GM12878 (cell line): ENCODE measurements around the gene TMC4. TPM values are rescaled to one million over a fixed set of nuclear protein-coding genes. Genes with fewer than 3 reads are reported as not detected.
A peak's percentile ranks its signal among the peaks of the same experiment; 100 is the strongest.

Experiments used
- ATAC-seq: fragments of 200-7000 bp; cut with Tn5 transposase; 3 replicates; pipeline ENCODE4 v1.9.1; 2020; ENCODE audit warnings: mild to moderate bottlenecking, moderate library complexity
- BruUV-seq: library from RNA; stranded (reverse); fragments of 400-500 nt; replicated peaks from 2 replicates; lab custom pipeline; 2021; lab: Mats Ljungman, UMichigan
- CTCF ChIA-PET: fragments of 300-600 bp; sonication (Branson Sonifier 250); formaldehyde crosslinking; extraction: SDS; loops from one replicate; lab custom pipeline; 2021; ENCODE audit warnings: inconsistent platforms; lab: Yijun Ruan, JAX
- POLR2A ChIA-PET: fragments of 350-600 bp; formaldehyde crosslinking; extraction: SDS; loops from one replicate; lab custom pipeline; 2021; ENCODE audit warnings: inconsistent platforms; lab: Charles Lee
- RAD21 ChIA-PET: fragments of 300-600 bp; sonication (Branson Sonifier 250); formaldehyde crosslinking; loops from one replicate; lab custom pipeline; 2023; ENCODE audit warnings: antibody characterized with exemption; ENCODE audit not compliant: unreplicated experiment; lab: Charles Lee
- SMC1A ChIA-PET: fragments of 300-600 bp; sonication (Branson Sonifier 250); formaldehyde crosslinking; loops from one replicate; lab custom pipeline; 2023; ENCODE audit not compliant: unreplicated experiment, uncharacterized antibody; lab: Charles Lee
- DNase-seq: peaks from one replicate; pipeline ENCODE4 v3.0.0-alpha.2; 2011; ENCODE audit warnings: low read depth, low spot score
- FAIRE-seq: peaks from 3 replicates; lab custom pipeline; 2011; peaks lifted over from hg19 to GRCh38; lab: Jason Lieb, UNC
- H2AFZ ChIP-seq: 2 replicates; pipeline ENCODE4 v1.6.0; 2011; ENCODE audit warnings: low read depth, low read length, control low read depth; ENCODE audit not compliant: control insufficient read depth
- H3K27ac ChIP-seq: 2 replicates; pipeline ENCODE4 v1.5.1; 2011; ENCODE audit warnings: control low read depth; ENCODE audit not compliant: control insufficient read depth, insufficient read depth
- H3K27me3 ChIP-seq, 2 experiments: replicated peaks in 1 of 2; 2 replicates each; pipeline versions ENCODE4 v1.6.0 to v1.6.1; 2011; ENCODE audit warnings: low read length in 1 of 2; ENCODE audit not compliant: control insufficient read depth in 2 of 2, insufficient read depth in 2 of 2
- H3K36me3 ChIP-seq, 2 experiments: 2 replicates each; pipeline ENCODE4 v1.5.1; 2011; ENCODE audit warnings: low read length in 1 of 2; ENCODE audit not compliant: control insufficient read depth in 2 of 2, insufficient read depth in 2 of 2
- H3K4me1 ChIP-seq: 2 replicates; pipeline ENCODE4 v1.6.1; 2011; ENCODE audit warnings: mild to moderate bottlenecking, low read length, moderate library complexity, mixed read lengths; ENCODE audit not compliant: control insufficient read depth, insufficient read depth
- H3K4me2 ChIP-seq: 2 replicates; pipeline ENCODE4 v1.6.0; 2011; ENCODE audit warnings: control low read depth; ENCODE audit not compliant: control insufficient read depth, insufficient read depth
- H3K4me3 ChIP-seq: fragments of 200-600 bp; sonication (generic); 2 replicates; pipeline ENCODE4 v1.5.1; 2016
- H3K79me2 ChIP-seq: 2 replicates; pipeline ENCODE4 v1.6.0; 2011; ENCODE audit warnings: low read length; ENCODE audit not compliant: control insufficient read depth, insufficient read depth
- H3K9ac ChIP-seq: 2 replicates; pipeline ENCODE4 v1.8.0; 2011; ENCODE audit warnings: low read length, control low read depth, mixed read lengths; ENCODE audit not compliant: control insufficient read depth, insufficient read depth
- H3K9me3 ChIP-seq: replicated peaks from 3 replicates; pipeline ENCODE4 v1.5.1; 2011; ENCODE audit warnings: mild to moderate bottlenecking, low read length; ENCODE audit not compliant: control insufficient read depth, insufficient read depth
- H4K20me1 ChIP-seq: 2 replicates; pipeline ENCODE4 v1.6.0; 2011; ENCODE audit not compliant: control insufficient read depth, insufficient read depth
- IKZF2 ChIP-seq, 2 experiments: fragments of 450-650 bp; IDR thresholded peaks; 2 replicates each; pipeline ENCODE4 v1.6.1; 2017; ENCODE audit warnings: mild to moderate bottlenecking in 2 of 2, moderate library complexity in 2 of 2
- KAT2A ChIP-seq: conservative IDR thresholded peaks from 2 replicates; pipeline ENCODE4 v1.6.1; 2011; ENCODE audit warnings: low read depth, low read length; ENCODE audit not compliant: control insufficient read depth
- NRF1 ChIP-seq: conservative IDR thresholded peaks from 2 replicates; pipeline ENCODE4 v1.6.1; 2011; ENCODE audit warnings: mild to moderate bottlenecking, low read depth, low read length, improper control_type of control experiment
- RBBP5 ChIP-seq: fragments of 200-600 bp; sonication (generic); conservative IDR thresholded peaks from 2 replicates; pipeline ENCODE4 v1.6.1; 2016
- SREBF2 ChIP-seq: IDR thresholded peaks from 2 replicates; pipeline ENCODE4 v1.6.1; 2012; ENCODE audit warnings: mild to moderate bottlenecking, low read length
- YBX1 ChIP-seq: fragments of 450-650 bp; IDR thresholded peaks from 2 replicates; pipeline ENCODE4 v1.6.1; 2016; ENCODE audit warnings: antibody characterized with exemption
- WGBS: methylation state at CpG from one replicate; pipeline ENCODE4 v1.1.6; 2016; ENCODE audit warnings: low lambda C conversion rate; ENCODE audit not compliant: insufficient replicate concordance, insufficient coverage; ENCODE audit errors: missing lambda C conversion rate; 5-methylcytosine and 5-hydroxymethylcytosine counted together
- in situ Hi-C: fragments of 300-500 bp; cut with MboI; formaldehyde crosslinking; loops from 9 replicates; pipeline ENCODE4 v1.14.3; 2018; ENCODE audit warnings: mixed read lengths
- intact Hi-C: fragments of 100-400 bp; cut with micrococcal nuclease; formaldehyde crosslinking; loops from one replicate; pipeline ENCODE4 v1.14.2; 2022; ENCODE audit not compliant: unreplicated experiment
- polyA plus RNA-seq, 11 experiments: library from polyadenylated mRNA; depleted of rRNA in 4 of 11; unstranded in 6 of 11; stranded (reverse) in 5 of 11; fragments of >200 nt; fragmentation: Nextera tagmentation in 4 of 11; fragmentation: Illumina TruSeq in 1 of 11; extraction: Ambion mirVana in 4 of 11; extraction: Trizol in 1 of 11; gene quantifications; 1 replicate in 1 of 11; 2 replicates in 10 of 11; pipeline versions ENCODE4 v1.2.1 to v1.2.3, GENCODE V29; 2011 to 2016; ENCODE audit warnings: inconsistent platforms in 2 of 11, missing spikeins in 2 of 11, low read depth in 1 of 11
- total RNA-seq, 4 experiments: library from RNA; depleted of rRNA in 3 of 4; stranded (reverse); fragments of >200 nt in 3 of 4; fragmentation: Illumina TruSeq in 1 of 4; extraction: Trizol in 1 of 4; gene quantifications; 2 replicates each; pipeline versions ENCODE4 v1.2.1 to v1.2.3, GENCODE V29; 2013 to 2021
- TF ChIP-seq, protein P1 (sequence below): fragments of 450-650 bp; IDR thresholded peaks from 2 replicates; pipeline ENCODE4 v1.6.1; 2016; ENCODE audit warnings: mild to moderate bottlenecking
- TF ChIP-seq, protein P2 (sequence below): fragments of 450-650 bp; IDR thresholded peaks from 2 replicates; pipeline ENCODE4 v1.6.1; 2016; ENCODE audit warnings: mild to moderate bottlenecking, moderate library complexity, borderline replicate concordance
- TF ChIP-seq, protein P3 (sequence below): fragments of 450-650 bp; IDR thresholded peaks from 2 replicates; pipeline ENCODE4 v1.6.1; 2017; ENCODE audit warnings: mild to moderate bottlenecking, low read depth, inconsistent platforms; ENCODE audit not compliant: poor library complexity, severe bottlenecking
- TF ChIP-seq, protein P4 (sequence below): fragments of 450-650 bp; IDR thresholded peaks from 2 replicates; pipeline ENCODE4 v1.6.1; 2018; ENCODE audit warnings: mild to moderate bottlenecking, low read depth, moderate library complexity; ENCODE audit not compliant: partially characterized antibody

The TMC4 gene
- total and polyA plus RNA-seq, 10 of the 15 experiments (the other 5 are each of a cell fraction or from before 2014, with no cell fraction given): 0.33 to 0.83 (median 0.74) TPM; not detected in 7

DNA sequence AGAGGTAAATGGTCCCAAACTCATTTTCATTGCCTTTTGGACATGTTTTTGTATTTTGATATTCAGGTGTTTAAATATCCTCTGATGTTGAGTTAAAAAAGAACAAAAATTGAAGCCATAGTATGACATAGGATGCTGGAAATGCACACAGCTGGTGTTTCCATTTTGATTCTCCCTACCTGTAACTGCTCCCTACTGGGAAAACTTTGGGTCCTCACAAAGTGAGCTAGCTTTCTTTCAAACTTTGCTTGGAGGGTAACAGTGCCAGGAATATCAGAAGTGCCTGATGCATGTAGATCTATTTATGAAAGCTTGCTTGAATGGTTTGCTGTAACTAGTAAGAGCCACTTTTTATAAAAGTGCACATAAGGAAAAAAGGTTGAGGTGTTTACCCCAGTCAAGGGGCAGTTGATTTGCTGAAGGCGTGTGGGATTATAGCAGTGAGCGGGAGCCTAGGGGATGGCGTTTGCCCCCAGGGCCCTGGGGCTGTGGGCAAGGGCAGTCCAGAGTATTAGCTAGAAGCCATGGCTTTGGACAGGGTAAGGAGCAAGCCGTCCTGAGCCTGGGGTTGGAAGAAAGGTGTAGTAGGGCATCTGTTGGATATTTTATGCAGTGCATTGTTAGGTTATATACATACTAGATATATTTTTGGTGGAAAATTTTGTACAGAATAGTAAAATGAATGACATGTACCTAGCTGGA is 32.0 kb upstream of the TMC4 start (continued):
- no peak for TF ChIP-seq RBBP5

DNA sequence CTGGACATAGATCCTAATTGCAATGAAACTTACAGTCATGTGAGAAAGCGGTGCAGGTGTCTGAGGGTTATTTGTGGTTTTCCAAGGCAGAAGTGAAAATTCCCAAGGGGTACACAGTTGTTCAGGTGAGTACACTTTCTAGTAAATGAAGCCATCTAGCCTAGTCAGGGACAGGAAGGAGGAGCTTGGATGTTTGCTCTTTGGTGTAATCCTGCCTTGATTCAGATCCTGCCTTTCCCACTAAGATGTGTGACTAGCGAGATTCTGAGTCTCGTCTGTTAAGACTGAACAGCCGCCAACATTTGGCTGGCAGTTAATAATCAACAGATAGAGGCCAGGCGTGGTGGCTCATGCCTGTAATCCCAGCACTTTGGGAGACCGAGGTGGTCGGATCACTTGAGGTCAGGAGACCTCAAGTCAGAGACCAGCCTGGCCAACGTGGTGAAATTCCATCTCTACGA is 30.2 kb upstream of the TMC4 start:
- Histone ChIP-seq H3K4me3 (peak overlapping the region; percentile 92), H4K20me1 (peaks cover 17% of the 10 kb centered on the region), H3K36me3 (peaks cover 25 to 34% of the 10 kb centered on the region in 2 experiments), H3K27me3 (no peaks in the 10 kb centered on the region), H3K27ac (no peak overlapping the region; the same call in 1 of the 2 replicates), H2AFZ (no peak overlapping the region), H3K4me2 (peak overlapping the region; percentile 91), H3K9me3 (no peaks in the 10 kb centered on the region), H3K4me1 (peaks cover 38% of the 10 kb centered on the region), H3K9ac (peak overlapping the region; percentile 65), H3K79me2 (peaks cover 62% of the 10 kb centered on the region)
- DNase-seq (no peak), ATAC-seq (no peak), FAIRE-seq (no peak)
- in situ Hi-C loops: no loop called here
- intact Hi-C loops: no loop called here
- ChIA-PET POLR2A (interaction anchor here (0.5 to 7.7 kb wide), 5 partner anchors 9 to 127 kb away, joined by 3 to 100 read pairs (median 5); partner anchors contain the start of genes CNOT3, MBOAT7 and TSEN34), RAD21 (no interaction called here), SMC1A (interaction anchor here (0.9 to 3.8 kb wide), 3 partner anchors 13 to 66 kb away, joined by 3 to 26 read pairs (median 5); partner anchors contain the start of genes MBOAT7 and TSEN34), CTCF (interaction anchor here (1.0 to 1.8 kb wide), 3 partner anchors 14 to 188 kb away, joined by 4 to 8 read pairs (median 6); partner anchors contain the start of gene MBOAT7)
- WGBS: 23% methylated on average over 9 of the region's 9 CpGs
- no TSS peak for BruUV-seq
- TF ChIP-seq, protein P1, sequence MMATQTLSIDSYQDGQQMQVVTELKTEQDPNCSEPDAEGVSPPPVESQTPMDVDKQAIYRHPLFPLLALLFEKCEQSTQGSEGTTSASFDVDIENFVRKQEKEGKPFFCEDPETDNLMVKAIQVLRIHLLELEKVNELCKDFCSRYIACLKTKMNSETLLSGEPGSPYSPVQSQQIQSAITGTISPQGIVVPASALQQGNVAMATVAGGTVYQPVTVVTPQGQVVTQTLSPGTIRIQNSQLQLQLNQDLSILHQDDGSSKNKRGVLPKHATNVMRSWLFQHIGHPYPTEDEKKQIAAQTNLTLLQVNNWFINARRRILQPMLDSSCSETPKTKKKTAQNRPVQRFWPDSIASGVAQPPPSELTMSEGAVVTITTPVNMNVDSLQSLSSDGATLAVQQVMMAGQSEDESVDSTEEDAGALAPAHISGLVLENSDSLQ: no peak
- TF ChIP-seq, protein P2, sequence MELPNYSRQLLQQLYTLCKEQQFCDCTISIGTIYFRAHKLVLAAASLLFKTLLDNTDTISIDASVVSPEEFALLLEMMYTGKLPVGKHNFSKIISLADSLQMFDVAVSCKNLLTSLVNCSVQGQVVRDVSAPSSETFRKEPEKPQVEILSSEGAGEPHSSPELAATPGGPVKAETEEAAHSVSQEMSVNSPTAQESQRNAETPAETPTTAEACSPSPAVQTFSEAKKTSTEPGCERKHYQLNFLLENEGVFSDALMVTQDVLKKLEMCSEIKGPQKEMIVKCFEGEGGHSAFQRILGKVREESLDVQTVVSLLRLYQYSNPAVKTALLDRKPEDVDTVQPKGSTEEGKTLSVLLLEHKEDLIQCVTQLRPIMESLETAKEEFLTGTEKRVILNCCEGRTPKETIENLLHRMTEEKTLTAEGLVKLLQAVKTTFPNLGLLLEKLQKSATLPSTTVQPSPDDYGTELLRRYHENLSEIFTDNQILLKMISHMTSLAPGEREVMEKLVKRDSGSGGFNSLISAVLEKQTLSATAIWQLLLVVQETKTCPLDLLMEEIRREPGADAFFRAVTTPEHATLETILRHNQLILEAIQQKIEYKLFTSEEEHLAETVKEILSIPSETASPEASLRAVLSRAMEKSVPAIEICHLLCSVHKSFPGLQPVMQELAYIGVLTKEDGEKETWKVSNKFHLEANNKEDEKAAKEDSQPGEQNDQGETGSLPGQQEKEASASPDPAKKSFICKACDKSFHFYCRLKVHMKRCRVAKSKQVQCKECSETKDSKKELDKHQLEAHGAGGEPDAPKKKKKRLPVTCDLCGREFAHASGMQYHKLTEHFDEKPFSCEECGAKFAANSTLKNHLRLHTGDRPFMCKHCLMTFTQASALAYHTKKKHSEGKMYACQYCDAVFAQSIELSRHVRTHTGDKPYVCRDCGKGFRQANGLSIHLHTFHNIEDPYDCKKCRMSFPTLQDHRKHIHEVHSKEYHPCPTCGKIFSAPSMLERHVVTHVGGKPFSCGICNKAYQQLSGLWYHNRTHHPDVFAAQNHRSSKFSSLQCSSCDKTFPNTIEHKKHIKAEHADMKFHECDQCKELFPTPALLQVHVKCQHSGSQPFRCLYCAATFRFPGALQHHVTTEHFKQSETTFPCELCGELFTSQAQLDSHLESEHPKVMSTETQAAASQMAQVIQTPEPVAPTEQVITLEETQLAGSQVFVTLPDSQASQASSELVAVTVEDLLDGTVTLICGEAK: no peak
- TF ChIP-seq, protein P3, sequence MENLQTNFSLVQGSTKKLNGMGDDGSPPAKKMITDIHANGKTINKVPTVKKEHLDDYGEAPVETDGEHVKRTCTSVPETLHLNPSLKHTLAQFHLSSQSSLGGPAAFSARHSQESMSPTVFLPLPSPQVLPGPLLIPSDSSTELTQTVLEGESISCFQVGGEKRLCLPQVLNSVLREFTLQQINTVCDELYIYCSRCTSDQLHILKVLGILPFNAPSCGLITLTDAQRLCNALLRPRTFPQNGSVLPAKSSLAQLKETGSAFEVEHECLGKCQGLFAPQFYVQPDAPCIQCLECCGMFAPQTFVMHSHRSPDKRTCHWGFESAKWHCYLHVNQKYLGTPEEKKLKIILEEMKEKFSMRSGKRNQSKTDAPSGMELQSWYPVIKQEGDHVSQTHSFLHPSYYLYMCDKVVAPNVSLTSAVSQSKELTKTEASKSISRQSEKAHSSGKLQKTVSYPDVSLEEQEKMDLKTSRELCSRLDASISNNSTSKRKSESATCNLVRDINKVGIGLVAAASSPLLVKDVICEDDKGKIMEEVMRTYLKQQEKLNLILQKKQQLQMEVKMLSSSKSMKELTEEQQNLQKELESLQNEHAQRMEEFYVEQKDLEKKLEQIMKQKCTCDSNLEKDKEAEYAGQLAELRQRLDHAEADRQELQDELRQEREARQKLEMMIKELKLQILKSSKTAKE: no peak
- TF ChIP-seq YBX1: no peak
- peak; percentile 21 to 38; a peak in 2 of 4 replicates for TF ChIP-seq IKZF2 (IDR thresholded peaks at IDR 0.05)
- no peak for TF ChIP-seq KAT2A
- TF ChIP-seq SREBF2: no peak
- TF ChIP-seq NRF1: no peak
- TF ChIP-seq, protein P4, sequence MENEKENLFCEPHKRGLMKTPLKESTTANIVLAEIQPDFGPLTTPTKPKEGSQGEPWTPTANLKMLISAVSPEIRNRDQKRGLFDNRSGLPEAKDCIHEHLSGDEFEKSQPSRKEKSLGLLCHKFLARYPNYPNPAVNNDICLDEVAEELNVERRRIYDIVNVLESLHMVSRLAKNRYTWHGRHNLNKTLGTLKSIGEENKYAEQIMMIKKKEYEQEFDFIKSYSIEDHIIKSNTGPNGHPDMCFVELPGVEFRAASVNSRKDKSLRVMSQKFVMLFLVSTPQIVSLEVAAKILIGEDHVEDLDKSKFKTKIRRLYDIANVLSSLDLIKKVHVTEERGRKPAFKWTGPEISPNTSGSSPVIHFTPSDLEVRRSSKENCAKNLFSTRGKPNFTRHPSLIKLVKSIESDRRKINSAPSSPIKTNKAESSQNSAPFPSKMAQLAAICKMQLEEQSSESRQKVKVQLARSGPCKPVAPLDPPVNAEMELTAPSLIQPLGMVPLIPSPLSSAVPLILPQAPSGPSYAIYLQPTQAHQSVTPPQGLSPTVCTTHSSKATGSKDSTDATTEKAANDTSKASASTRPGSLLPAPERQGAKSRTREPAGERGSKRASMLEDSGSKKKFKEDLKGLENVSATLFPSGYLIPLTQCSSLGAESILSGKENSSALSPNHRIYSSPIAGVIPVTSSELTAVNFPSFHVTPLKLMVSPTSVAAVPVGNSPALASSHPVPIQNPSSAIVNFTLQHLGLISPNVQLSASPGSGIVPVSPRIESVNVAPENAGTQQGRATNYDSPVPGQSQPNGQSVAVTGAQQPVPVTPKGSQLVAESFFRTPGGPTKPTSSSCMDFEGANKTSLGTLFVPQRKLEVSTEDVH: no peak
